ENCODE measurements around the gene KDM5B.

DNA sequence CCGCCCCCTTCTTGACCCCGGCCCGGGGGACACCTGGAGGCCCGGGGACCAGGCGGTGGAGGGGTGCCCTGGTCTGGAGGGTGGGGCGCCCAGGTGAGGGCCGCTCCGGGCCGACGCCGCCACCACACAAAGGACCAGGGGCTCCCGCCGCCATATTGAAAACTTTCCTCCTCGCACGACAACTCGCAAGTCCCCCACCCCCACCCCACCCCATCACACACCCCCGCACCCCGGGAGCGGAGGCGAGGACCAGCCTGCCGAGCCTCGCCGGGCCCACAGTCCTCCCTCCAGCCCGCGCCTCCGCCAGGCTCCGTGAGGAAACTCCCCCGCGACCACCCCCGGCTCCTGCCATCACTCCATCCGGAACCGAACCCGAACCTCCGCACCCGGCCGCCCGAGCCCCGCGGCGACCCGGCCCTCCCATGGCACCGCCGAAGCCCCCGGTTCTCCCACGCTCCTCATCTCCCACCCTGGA is 733 bp downstream of the KDM5B start:
- TF ChIP-seq, protein P1, sequence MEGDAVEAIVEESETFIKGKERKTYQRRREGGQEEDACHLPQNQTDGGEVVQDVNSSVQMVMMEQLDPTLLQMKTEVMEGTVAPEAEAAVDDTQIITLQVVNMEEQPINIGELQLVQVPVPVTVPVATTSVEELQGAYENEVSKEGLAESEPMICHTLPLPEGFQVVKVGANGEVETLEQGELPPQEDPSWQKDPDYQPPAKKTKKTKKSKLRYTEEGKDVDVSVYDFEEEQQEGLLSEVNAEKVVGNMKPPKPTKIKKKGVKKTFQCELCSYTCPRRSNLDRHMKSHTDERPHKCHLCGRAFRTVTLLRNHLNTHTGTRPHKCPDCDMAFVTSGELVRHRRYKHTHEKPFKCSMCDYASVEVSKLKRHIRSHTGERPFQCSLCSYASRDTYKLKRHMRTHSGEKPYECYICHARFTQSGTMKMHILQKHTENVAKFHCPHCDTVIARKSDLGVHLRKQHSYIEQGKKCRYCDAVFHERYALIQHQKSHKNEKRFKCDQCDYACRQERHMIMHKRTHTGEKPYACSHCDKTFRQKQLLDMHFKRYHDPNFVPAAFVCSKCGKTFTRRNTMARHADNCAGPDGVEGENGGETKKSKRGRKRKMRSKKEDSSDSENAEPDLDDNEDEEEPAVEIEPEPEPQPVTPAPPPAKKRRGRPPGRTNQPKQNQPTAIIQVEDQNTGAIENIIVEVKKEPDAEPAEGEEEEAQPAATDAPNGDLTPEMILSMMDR (IDR thresholded peaks at IDR 0.05): no peak
- no peak for TF ChIP-seq POLR2A (IDR thresholded peaks at IDR 0.05)
